RWPE2 (cell line): ENCODE data around the gene CCDC175.

Experiments used
- ATAC-seq: fragments of 200-7000 bp; cut with Tn5 transposase; 3 replicates; pipeline ENCODE4 v1.9.1; 2021; ENCODE audit warnings: low read depth
- DNase-seq: peaks from one replicate; pipeline ENCODE4 v3.0.0-alpha.2; 2020; ENCODE audit warnings: low spot score
- H3K27ac ChIP-seq: fragments of 450-650 bp; 2 replicates; pipeline ENCODE4 v1.5.1; 2017; ENCODE audit warnings: mild to moderate bottlenecking; ENCODE audit not compliant: poor library complexity, severe bottlenecking
- H3K27me3 ChIP-seq: fragments of 250-450 bp; sonication (Bioruptor Pico); 2 replicates; pipeline ENCODE4 v1.5.1; 2021; ENCODE audit warnings: mild to moderate bottlenecking, moderate library complexity; ENCODE audit not compliant: insufficient read depth, poor library complexity, severe bottlenecking
- H3K36me3 ChIP-seq: fragments of 250-450 bp; sonication (Bioruptor Pico); 2 replicates; pipeline ENCODE4 v1.5.1; 2020; ENCODE audit warnings: low read depth, mild to moderate bottlenecking, moderate library complexity
- H3K4me1 ChIP-seq: fragments of 250-450 bp; sonication (Bioruptor Pico); 2 replicates; pipeline ENCODE4 v1.5.1; 2021; ENCODE audit warnings: mild to moderate bottlenecking, moderate library complexity; ENCODE audit not compliant: insufficient read depth, poor library complexity, severe bottlenecking
- H3K4me3 ChIP-seq: fragments of 250-450 bp; sonication (Bioruptor Pico); 2 replicates; pipeline ENCODE4 v1.5.1; 2021; ENCODE audit warnings: mild to moderate bottlenecking, moderate library complexity; ENCODE audit not compliant: severe bottlenecking
- H3K9me3 ChIP-seq: fragments of 250-450 bp; sonication (Bioruptor Pico); 2 replicates; pipeline ENCODE4 v1.5.1; 2021; ENCODE audit warnings: mild to moderate bottlenecking, moderate library complexity; ENCODE audit not compliant: severe bottlenecking
- TF ChIP-seq, protein P1 (sequence below): fragments of 450-650 bp; IDR thresholded peaks from one replicate; pipeline ENCODE4 v1.5.1; 2017; ENCODE audit warnings: mild to moderate bottlenecking, moderate library complexity; ENCODE audit not compliant: poor library complexity, severe bottlenecking

The CCDC175 gene

DNA sequence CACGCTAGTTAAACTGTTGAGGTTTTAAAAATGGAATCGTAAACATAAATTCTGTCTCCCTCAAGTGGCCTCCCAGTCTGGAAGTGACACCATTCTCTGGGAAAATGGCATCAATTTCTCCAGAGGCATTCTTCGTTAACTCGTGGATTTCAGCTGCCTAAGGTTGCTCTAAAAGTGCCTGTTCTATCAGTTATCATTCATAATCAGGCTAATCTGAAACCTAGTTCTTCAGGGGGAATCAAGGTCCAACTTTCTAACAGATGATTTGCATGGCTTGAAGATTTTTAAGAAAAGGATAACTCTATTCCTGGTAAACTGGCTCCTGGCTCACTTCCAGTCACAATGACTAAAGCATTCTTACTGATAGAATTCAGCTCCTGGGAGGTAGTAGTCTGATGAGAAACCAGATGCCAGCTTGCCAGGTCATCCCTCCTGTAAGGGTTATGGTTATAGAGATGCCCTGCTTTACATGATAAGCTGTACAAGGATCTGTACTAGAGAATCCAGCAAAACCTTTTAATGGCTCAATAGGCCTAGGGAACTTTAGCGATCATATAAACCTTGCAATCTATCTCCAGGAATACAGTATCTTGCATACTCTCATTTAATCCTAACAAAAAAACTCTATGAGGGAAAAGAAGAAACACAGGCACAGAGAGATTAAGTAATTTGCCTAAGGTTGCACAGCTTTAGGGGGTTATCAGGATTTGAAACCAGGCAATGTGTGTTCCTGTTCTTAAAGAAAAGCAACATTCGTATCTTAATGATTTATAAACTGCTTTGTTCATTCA, 93.9 kb downstream of the CCDC175 start:
- H3K9me3 ChIP-seq: no peaks in the 10 kb centered on the region
- peaks cover 23% of the 10 kb centered on the region for H3K4me1 ChIP-seq
- H3K27me3 ChIP-seq: no peaks in the 10 kb centered on the region
- peak overlapping the region; percentile 64 for H3K4me3 ChIP-seq
- TF ChIP-seq, protein P1, sequence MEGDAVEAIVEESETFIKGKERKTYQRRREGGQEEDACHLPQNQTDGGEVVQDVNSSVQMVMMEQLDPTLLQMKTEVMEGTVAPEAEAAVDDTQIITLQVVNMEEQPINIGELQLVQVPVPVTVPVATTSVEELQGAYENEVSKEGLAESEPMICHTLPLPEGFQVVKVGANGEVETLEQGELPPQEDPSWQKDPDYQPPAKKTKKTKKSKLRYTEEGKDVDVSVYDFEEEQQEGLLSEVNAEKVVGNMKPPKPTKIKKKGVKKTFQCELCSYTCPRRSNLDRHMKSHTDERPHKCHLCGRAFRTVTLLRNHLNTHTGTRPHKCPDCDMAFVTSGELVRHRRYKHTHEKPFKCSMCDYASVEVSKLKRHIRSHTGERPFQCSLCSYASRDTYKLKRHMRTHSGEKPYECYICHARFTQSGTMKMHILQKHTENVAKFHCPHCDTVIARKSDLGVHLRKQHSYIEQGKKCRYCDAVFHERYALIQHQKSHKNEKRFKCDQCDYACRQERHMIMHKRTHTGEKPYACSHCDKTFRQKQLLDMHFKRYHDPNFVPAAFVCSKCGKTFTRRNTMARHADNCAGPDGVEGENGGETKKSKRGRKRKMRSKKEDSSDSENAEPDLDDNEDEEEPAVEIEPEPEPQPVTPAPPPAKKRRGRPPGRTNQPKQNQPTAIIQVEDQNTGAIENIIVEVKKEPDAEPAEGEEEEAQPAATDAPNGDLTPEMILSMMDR: no peak
- peak; percentile 87 for DNase-seq
- peaks cover 39% of the 10 kb centered on the region for H3K36me3 ChIP-seq
- peak; percentile 74 for ATAC-seq
- H3K27ac ChIP-seq: peak overlapping the region; percentile 89

DNA sequence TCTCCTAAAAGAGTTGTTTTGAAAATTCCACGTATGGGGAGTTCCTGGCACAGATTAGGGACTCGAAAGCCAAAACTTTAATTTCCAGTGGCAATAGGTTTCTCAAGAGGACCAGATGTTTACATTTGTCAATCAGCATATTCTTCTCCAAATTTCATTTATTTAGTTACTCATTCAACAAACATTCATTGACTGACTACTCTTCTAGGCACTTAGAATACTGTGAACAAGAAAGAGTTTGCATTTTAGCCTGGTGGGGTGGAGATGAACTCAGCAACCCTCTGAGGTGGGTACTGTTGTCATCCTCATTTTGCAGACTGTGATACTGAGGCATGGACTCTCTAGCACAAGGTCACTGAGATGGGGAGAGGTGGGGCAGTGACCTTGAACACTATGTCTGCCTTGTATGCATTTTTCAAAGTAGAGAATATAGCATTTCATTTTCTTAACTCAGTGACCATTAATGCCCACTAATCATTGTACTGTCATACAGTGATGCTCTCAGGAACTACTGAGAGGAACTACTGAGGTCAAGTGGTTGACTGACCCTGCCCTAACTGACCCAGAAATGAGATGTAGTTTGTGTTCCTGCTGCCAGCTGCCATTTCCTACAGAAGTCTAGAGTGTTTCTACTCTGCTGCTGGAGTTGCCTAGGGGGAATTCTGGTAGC, 94.6 kb downstream of the CCDC175 start:
- TF ChIP-seq, protein P1: no peak
- DNase-seq (no peak), ATAC-seq (peak; percentile 27)
- Histone ChIP-seq H3K27me3 (no peaks in the 10 kb centered on the region), H3K36me3 (peaks cover 40% of the 10 kb centered on the region), H3K27ac (peak overlapping the region; percentile 89), H3K9me3 (no peaks in the 10 kb centered on the region), H3K4me3 (peak overlapping the region; percentile 64), H3K4me1 (peaks cover 23% of the 10 kb centered on the region)

DNA sequence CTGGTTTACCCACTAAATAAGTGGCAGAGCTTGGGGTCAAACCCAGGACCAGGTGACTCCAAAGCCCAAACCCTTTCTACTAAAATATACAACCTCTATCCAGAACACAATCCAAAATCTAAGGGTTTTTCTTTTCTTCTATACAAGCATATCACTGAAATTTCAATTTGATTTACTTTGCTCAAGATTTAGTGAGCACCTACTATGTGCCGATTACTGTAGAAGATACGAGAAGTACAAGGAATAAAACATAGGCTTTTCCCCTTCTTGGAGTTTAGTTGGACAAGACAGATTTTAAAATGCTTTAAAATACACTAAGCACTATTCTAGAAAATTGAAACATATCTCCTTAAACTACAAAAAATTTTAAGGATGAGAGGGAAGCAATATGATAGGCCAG, 95.2 kb downstream of the CCDC175 start:
- peak overlapping the region; percentile 89 for H3K27ac ChIP-seq
- ATAC-seq (no peak), DNase-seq (no peak)
- peaks cover 39% of the 10 kb centered on the region for H3K36me3 ChIP-seq
- no peak overlapping the region for H3K4me3 ChIP-seq
- TF ChIP-seq, protein P1: no peak
- no peaks in the 10 kb centered on the region for H3K27me3 ChIP-seq
- peaks cover 20% of the 10 kb centered on the region for H3K4me1 ChIP-seq
- H3K9me3 ChIP-seq: no peaks in the 10 kb centered on the region

DNA sequence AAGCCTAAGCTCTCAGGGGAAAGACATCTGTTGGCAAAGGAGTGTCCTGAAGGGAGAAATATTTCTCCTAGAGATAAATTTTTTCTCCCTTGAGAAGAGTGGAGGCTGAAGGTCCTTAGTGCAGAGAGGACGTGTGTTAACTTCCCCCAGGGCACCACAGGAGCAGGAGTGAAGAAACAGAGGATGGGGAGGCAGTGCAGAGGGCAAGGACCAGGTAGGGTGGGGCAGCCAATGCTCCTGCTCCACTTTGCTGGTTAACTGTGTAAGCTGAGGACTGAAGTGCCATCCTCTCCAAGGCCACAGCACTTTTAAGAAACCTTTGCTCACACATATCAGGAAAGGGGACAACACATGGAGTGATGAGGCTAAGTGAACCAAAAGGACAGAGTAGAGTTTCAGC, 96.4 kb downstream of the CCDC175 start:
- H3K4me3 ChIP-seq: no peak overlapping the region
- peaks cover 17% of the 10 kb centered on the region for H3K4me1 ChIP-seq
- no peak overlapping the region for H3K27ac ChIP-seq
- H3K27me3 ChIP-seq: no peaks in the 10 kb centered on the region
- no peak for ATAC-seq
- peaks cover 52% of the 10 kb centered on the region for H3K36me3 ChIP-seq
- H3K9me3 ChIP-seq: no peaks in the 10 kb centered on the region
- DNase-seq: no peak
- TF ChIP-seq, protein P1: no peak

DNA sequence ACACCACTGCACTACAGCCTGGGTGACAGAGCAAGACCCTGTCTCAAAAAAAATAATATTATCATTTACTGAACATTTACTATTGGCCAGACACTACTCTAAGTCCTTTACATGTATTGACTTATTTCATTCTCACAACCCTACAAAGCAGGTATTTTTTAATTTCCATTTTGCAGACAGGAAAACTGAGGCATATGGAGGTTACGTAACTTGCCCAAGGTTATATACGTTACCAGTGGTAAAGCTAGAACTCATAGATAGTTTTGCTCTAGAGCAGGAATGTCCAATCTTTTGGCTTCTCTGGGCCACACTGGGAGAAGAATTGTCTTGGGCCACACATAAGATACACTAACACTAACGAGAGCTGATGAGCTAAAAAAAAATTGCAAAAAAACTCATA, 98.1 kb downstream of the CCDC175 start:
- peaks cover 17% of the 10 kb centered on the region for H3K4me1 ChIP-seq
- H3K9me3 ChIP-seq: no peaks in the 10 kb centered on the region
- H3K36me3 ChIP-seq: peaks cover 68% of the 10 kb centered on the region
- H3K27ac ChIP-seq: no peak overlapping the region
- ATAC-seq: no peak
- no peaks in the 10 kb centered on the region for H3K27me3 ChIP-seq
- TF ChIP-seq, protein P1: no peak
- no peak for DNase-seq
- no peak overlapping the region for H3K4me3 ChIP-seq
